ENCODE data around the gene SLC35B2. TPM values are rescaled to one million over a fixed set of nuclear protein-coding genes. Genes with fewer than 3 reads are reported as not detected.

The SLC35B2 gene
- total and polyA plus RNA-seq, 9 of the 15 experiments (the other 6 are each of a cell fraction or from before 2014, with no cell fraction given): 14.5 to 59.1 (median 47.1) TPM

DNA sequence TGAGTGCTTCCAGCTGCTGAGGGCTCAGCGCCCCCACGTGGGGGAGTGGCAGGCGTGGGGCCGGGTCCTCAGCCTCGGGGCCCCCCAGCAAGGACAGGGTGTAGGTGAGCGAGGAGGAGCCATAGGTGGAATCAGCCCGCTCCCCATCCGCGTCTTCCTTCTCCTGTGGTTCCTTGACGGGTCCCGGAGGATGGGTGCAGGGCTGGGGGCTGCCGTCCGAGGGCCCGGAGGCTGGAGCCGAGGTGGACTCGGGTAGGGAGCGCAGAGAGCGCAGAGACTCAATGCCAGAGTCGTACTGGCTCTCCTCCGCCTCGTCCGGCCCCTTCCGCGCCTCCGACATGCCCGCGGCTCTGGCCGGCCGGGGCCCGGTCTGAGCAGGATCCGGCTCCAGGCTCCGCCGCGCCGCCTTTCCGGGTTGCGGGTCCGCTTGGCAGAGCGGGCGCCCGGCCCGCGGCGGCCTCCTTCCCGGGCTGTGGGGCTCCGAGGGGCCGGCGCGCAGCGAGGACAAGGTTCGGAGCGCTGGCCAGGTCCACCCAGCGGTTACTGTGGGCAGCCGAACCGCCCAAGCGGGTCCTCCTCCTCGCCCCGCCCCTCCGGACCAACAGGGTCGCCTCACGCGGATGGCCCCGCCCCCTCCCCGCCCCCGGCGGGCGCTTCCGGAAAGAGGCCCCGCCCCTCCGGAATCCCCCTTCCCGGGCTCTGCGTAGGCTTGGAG is 7.8 kb upstream of the SLC35B2 start, which contains the start of gene NFKBIE (continued):
- TF ChIP-seq, protein P1, sequence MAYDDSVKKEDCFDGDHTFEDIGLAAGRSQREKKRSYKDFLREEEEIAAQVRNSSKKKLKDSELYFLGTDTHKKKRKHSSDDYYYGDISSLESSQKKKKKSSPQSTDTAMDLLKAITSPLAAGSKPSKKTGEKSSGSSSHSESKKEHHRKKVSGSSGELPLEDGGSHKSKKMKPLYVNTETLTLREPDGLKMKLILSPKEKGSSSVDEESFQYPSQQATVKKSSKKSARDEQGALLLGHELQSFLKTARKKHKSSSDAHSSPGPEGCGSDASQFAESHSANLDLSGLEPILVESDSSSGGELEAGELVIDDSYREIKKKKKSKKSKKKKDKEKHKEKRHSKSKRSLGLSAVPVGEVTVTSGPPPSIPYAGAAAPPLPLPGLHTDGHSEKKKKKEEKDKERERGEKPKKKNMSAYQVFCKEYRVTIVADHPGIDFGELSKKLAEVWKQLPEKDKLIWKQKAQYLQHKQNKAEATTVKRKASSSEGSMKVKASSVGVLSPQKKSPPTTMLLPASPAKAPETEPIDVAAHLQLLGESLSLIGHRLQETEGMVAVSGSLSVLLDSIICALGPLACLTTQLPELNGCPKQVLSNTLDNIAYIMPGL (CRISPR knock-in tag; IDR thresholded peaks at IDR 0.05): no peak
- TF ChIP-seq ZNF431 (CRISPR knock-in tag; IDR thresholded peaks at IDR 0.05) (no peak), GMEB1 (CRISPR knock-in tag; IDR thresholded peaks at IDR 0.05) (no peak), SETDB1 (IDR thresholded peaks at IDR 0.05; ENCODE audit: low read length) (no peak), SMC3 (conservative IDR thresholded peaks at IDR 0.05; ENCODE audit: insufficient read depth, low read depth, low read length) (no peak; the same call in 1 of the 2 replicates), BDP1 (IDR thresholded peaks at IDR 0.05; ENCODE audit: insufficient read depth, insufficient read length) (no peak), ZBTB8A (IDR thresholded peaks at IDR 0.05; ENCODE audit: partially characterized antibody) (no peak), ELF4 (CRISPR knock-in tag; IDR thresholded peaks at IDR 0.05) (no peak; the same call in 1 of the 2 replicates), FOXP1 (CRISPR knock-in tag; IDR thresholded peaks at IDR 0.05) (peak; percentile 75), ZNF57 (CRISPR knock-in tag; IDR thresholded peaks at IDR 0.05) (no peak), ATF4 (CRISPR knock-in tag; IDR thresholded peaks at IDR 0.05) (peak; percentile 33; the same call in 1 of the 2 replicates), CCNT2 (IDR thresholded peaks at IDR 0.05; ENCODE audit: borderline replicate concordance, extremely low read depth, insufficient read length, low read depth, low read length) (peak; percentile 78), ZKSCAN1 (IDR thresholded peaks at IDR 0.05; ENCODE audit: low read depth, low read length) (no peak), TGIF2 (CRISPR knock-in tag; IDR thresholded peaks at IDR 0.05) (peak; percentile 87; the same call in 1 of the 2 replicates), ZNF253 (CRISPR knock-in tag; conservative IDR thresholded peaks at IDR 0.05) (no peak), TCF15 (CRISPR knock-in tag; IDR thresholded peaks at IDR 0.05) (no peak), SRSF3 (IDR thresholded peaks at IDR 0.05; ENCODE audit: insufficient read depth, low read length) (no peak), MTA2 (IDR thresholded peaks at IDR 0.05; ENCODE audit: low read depth) (no peak), WHSC1 (IDR thresholded peaks at IDR 0.05; ENCODE audit: low read length) (no peak), STAT5B (CRISPR knock-in tag; IDR thresholded peaks at IDR 0.05) (no peak)
- TF ChIP-seq, protein P2, sequence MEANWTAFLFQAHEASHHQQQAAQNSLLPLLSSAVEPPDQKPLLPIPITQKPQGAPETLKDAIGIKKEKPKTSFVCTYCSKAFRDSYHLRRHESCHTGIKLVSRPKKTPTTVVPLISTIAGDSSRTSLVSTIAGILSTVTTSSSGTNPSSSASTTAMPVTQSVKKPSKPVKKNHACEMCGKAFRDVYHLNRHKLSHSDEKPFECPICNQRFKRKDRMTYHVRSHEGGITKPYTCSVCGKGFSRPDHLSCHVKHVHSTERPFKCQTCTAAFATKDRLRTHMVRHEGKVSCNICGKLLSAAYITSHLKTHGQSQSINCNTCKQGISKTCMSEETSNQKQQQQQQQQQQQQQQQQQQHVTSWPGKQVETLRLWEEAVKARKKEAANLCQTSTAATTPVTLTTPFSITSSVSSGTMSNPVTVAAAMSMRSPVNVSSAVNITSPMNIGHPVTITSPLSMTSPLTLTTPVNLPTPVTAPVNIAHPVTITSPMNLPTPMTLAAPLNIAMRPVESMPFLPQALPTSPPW (CRISPR knock-in tag; IDR thresholded peaks at IDR 0.05): peak; percentile 85

Data from K562 (cell line).